NCI-H345 (cell line): ENCODE measurements around the gene ZDHHC6.
"Not testable (repeated sequence)": the region's sequence is repeated elsewhere in the genome, so short reads cannot be mapped to it uniquely, and the experiment has no call there.

Experiments
- DNase-seq: peaks from one replicate; lab custom pipeline; 2025; lab: John Stamatoyannopoulos, UW

Gene ZDHHC6

DNA sequence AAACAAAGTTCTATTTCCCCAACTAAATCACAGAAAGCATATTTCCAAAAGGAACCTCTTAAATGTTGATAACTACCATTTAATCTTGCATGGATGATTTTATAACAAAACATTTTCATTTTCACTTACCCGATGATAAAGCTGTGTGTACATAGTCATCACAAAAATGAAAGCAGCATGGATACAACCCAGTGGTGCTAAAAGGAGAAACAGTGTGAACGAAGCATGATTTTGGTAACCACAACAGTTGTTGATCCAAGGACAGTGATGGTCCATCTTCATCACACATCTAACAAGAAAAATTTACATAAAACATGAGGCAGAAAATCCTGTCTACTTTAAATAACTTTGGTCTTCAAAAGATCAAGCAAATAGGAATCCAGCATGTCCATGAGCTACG is 4.7 kb downstream of the ZDHHC6 start:
- DNase-seq: no peak

GRCh38 chr10:112441520-112441919 is 5.2 kb downstream of the ZDHHC6 start:
- DNase-seq: no peak

- no peak for DNase-seq
Observed at GRCh38 chr10:112438356-112438755, 8.4 kb downstream of the ZDHHC6 start.

DNA sequence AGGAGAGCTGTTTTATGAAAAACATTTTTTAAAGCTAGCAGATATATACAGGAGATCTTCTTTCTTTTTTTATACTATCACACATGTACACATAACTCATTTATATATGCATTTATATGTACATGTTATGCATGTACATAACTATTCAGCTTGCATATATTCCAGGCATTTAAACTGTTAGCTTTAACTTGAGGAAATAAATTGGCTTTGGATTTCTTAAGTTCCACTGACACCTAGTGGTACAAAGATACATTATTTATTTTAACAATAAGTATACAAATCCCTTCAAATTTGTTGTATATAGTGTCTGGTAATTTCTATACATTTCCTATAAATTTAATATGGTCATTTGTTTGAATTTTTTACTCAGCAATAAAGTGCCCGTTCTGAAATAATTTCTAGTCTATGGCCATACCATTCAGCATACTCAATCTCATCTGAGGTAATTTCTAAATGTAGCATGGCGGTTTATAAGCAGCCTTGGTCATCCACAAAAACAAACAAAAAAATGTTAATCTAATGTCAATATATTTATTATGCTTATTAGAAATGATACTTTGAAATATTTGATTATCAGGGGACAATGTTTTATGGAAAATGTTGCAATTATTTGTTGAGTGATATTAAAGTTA is 11.6 kb downstream of the ZDHHC6 start:
- DNase-seq: no peak

GRCh38 chr10:112433136-112433535 is 13.6 kb downstream of the ZDHHC6 start:
- DNase-seq: no peak

DNA sequence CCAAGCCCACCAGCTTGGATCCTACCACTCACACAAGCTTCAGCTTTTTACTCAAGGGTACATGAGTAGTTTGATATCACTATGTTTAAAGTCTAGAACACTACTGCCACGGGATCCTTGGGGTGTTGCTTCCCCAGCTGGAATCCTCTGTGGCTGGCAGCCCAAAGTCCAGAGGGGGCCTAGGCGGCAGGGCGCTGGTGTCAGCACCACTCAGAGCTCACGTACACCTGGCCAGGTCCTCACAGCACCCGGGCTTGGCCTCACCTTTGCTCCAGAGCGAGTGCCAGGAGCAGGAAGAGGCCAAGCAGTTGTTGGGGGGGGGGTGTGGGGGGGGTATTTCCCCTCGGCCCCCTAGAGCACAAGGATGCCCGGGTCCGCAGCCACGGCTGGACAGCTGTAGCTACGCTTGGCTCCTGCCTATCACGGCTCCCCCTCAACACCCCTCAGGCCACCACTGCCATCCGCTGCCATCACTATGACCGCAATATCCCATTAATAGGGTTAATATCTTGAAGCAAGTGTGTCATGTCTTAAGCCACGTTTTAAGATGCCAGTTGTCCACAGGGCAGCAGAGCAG is 17.0 kb downstream of the ZDHHC6 start:
- DNase-seq: no peak

DNA sequence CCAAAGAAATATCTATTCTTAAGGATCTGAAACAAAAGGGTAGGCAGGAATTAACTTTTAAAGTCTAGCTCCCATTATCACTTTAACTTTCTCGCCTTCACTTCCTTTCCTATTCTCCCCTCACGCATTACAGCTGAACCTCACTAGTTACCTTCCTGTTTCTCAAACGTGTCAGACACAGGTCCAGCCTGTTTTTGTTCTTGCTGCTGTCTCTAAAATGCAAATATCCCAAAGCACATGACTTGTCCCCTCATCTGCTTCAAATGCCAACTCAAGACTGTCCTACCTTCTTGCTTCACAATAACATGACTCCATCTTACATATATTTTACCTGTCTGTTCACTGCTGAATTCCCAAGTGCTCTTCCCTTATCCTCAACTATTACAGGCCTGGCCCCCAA is 17.6 kb downstream of the ZDHHC6 start:
- DNase-seq: no peak

DNA sequence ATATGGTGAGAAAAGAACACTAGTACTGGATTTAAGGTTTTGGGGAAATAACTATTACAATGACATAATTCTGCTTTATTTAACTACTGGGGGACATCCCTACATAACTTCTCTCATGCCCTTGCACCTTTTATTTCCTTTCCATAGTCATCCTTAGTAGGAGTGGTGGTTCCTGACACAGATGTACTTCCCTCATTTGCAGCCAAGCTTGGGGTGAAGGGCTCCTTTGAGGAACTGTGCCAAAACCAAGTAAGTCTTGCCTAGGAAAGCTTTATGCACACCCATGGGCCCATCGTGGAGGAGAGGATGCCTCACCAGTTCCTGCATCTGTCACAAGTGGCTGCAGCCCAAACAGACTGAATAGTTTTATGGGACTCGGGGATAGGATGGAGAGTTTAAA is 20.6 kb downstream of the ZDHHC6 start:
- DNase-seq: no peak

- DNase-seq: no peak
Observed at GRCh38 chr10:112424651-112425050, 22.1 kb downstream of the ZDHHC6 start.

DNA sequence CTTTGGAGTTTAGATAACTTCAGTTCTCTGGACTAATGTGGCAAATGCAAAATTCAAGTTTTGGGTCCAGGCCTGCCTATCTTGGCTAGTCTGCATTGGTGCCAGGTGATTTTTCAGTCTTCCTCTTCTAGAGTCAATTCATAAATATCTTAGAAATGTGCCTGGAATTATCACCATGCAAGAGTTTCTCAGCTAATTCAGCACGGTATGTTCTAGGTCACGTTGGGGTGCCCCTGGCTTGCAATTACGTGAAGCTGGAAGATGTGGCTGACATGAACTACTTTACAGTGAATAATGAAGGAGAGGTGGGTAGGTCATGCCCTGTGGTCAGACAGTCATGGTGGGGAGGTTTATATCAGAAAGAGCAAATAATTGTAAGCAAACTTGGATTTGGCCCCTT is 25.0 kb downstream of the ZDHHC6 start:
- DNase-seq: no peak

- no peak for DNase-seq
Observed at GRCh38 chr10:112412696-112413095, 34.0 kb downstream of the ZDHHC6 start.

DNA sequence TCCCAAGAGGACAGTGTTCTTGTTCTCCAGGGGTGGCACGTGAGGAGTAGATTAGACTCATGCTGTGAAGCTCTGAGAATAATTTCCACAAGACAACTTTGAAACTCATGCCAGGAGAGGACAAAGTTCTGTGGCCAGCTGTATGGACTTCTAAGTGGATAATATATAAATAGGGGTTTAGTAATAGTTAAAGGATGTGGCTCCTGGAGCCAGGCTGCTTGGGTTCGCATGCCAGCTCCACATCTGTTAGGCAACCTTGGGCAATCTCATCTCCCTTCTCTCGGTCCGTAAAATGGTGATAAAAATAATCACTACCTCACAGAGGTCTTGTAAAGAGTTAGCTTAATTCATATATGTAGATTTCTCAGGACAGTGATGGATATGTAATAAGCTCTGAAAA is 37.0 kb downstream of the ZDHHC6 start:
- no peak for DNase-seq

DNA sequence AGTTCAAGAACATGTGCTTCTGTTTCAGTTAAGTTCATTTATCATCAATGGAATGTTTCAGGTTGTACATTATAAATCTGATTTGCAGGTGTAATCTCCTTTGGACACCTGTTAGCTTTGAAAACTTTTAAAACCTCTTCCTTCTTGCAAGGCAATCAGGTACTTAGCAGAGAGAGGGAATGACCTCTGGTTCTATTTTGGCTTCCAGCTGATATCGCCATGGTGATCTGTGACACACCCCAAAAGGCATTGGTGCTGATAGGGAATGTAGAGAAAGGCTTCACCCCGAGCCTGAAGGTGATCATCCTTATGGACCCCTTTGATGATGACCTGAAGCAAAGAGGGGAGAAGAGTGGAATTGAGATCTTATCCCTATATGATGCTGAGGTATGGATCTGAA is 37.4 kb downstream of the ZDHHC6 start:
- no peak for DNase-seq

- DNase-seq: no peak
Observed at GRCh38 chr10:112407696-112408095, 39.0 kb downstream of the ZDHHC6 start.

DNA sequence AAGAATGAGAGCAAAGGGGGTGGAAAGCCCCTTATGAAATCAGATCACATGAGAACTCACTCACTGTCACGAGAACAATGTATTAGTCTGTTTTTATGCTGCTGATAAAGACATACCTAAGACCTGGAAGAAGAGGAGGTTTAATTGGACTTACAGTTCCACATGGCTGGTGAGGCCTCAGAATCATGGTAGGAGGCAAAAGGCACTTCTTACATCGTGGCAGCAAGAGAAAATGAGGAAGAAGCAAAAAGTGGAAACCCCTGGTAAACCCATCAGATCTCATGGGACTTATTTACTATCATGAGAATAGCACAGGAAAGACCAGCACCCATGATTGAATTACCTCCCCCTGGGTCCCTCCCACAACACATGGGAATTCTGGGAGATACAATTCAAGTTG is 39.9 kb downstream of the ZDHHC6 start:
- not testable (repeated sequence) for DNase-seq

GRCh38 chr10:112404617-112405016 is 42.1 kb downstream of the ZDHHC6 start:
- no peak for DNase-seq

DNA sequence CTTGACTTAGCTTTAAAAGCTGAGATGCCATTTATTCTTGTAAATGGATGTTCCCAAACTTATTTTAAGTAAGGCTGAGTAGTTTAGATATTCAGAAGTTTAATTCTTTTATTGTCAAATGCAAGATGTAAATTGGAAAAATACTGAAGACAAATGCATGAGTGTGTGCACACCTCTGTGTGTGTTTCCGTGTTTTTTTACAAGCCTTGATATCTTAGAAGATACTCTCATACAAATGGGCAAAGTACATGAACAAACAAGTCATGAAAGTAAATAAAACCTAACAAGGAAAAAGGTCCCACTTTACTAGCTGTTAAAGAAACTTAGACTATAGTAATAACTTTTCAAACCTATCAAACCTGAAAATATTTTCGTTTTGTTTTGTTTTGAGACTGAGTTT is 43.8 kb downstream of the ZDHHC6 start:
- DNase-seq: no peak

- DNase-seq: no peak
Observed at GRCh38 chr10:112397592-112397991, 49.1 kb downstream of the ZDHHC6 start.

- peak; percentile 0 for DNase-seq
Observed at GRCh38 chr10:112395809-112396530, 50.7 kb downstream of the ZDHHC6 start.

DNA sequence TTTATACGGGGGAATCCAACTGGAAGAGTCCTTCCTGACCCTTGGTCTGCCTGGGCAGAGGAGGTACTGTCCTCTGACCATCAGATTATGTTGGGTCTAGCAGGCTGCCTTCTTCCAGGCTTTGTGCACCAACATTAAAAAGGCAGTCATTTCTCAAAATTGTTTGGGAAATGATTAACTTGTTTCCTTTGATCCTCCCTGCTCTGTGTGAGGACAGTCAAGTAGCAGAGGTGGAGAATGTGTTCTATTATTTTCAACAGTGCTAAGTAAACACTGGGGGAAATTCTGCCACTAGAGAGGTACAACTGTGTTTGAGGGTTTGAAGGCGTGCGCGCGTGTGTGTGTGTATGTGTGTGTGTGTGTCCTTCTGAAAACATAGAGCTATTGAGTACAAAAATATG is 52.2 kb downstream of the ZDHHC6 start:
- DNase-seq: peak; percentile 31

DNA sequence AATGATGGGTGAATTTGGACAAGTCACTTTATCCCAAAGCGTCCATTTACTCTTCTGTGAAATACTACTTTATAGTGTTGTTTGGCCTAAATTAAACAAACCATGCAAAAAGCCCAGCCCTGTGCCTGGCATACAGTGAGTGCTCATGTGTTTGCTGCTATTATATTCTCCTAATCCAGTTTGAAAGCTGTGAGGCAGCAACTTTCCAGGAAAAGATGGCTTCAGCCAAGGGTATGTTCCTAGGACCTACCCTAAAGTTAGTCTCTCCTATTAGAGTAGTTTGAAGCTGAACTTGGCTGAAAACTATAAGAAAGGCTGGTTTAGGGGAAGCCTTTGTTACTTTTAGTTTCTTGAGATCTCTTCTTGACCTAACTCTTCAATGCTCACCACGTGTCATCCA is 52.9 kb downstream of the ZDHHC6 start:
- DNase-seq: no peak

DNA sequence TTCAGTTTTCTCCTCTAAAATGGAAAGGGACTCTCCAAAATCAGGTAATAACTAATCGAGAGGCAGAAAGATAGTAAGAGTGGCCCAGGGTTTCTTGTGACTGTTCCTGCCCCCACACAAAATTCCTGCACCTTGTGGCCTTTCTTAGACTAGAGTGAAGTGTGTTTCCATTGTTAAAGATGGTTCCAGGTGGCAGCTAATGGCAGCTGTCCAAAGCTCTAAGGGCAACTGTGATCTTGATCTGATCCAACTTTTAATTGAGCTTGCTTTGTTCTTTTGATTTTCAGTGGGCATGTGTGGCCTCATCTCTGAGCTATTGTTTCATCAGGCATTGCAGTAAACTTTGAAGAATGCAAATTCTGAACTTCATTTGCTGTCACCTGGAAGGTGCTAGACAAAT is 53.4 kb downstream of the ZDHHC6 start:
- DNase-seq: no peak

DNA sequence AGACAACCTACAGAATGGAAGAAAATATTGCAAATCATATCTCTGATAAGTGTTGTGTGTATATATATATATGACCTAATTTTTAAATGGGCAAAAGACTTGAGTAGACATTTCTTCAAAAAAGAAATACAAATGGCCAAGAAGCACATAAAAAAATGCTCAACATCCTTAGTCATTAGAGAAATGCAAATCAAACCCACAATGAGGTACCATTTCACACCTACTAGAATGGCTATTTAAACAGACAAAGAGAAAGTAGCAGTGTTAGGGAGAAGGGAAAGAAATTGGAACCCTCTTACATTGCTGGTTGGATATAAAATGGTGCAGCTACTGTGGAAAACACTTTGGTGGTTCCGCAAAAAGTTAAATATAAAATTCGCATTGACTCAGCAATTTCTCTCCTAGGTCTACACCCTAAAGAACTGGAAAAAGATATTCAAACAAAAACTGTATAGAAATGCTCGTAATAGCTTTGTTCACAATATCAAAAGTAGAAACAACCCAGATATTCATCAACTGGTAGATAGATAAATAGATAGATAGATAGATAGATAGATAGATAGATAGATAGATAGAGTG is 56.5 kb downstream of the ZDHHC6 start:
- DNase-seq: no peak
